GM08714 (cell line): ENCODE results near the gene ATP13A3.

Experiments
- H3K4me3 ChIP-seq: fragments of 200-500 bp; sonication (Bioruptor generic); 2 replicates; pipeline ENCODE4 v1.5.1; 2014; ENCODE audit warnings: mild to moderate bottlenecking, low read length, inconsistent platforms
- ZNF274 ChIP-seq: IDR thresholded peaks from 2 replicates; pipeline ENCODE4 v1.6.1; 2012; ENCODE audit warnings: mild to moderate bottlenecking, low read depth, low read length

Gene ATP13A3

DNA sequence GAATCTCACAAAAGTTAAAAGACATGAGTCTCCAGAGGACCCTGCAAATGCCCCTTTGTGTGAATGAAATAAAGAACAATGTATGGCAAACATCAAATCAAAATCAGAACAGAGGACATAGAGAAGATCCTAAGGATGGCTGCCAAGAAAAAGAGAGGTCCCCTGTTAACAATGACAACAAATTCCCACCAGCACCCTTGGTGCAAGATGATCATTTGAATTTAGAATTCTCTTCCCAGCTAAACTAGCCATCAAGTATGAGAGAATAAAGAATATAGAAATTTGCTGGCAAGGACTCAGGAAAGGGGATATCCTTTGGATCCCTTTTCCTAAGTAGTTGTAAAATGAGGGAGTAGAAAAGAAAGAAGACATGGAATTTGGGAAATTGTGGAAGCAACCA is 96.0 kb downstream of the ATP13A3 start:
- TF ChIP-seq ZNF274 = no peak
- H3K4me3 ChIP-seq = no peak overlapping the region

DNA sequence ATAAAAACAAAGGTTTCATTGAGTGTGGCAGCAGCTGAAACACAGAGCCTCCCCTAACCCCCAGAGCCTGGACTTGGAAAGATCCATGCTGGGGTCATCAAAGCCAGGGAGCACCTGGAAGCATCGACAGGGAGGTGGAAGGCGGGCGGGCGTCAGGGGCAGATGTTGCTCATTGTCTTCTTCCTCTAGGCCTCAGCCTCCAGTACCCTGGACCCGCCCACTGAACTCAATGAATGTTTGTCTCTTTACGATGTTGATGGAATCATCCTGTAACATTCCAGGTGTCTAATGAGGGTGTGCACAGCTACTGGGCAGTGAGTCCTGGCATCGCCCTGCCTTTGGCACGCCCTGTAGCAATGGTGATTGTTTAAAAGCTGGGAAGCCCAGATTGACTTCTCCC is 97.5 kb downstream of the ATP13A3 start:
- TF ChIP-seq ZNF274 = no peak
- H3K4me3 ChIP-seq = no peak overlapping the region

DNA sequence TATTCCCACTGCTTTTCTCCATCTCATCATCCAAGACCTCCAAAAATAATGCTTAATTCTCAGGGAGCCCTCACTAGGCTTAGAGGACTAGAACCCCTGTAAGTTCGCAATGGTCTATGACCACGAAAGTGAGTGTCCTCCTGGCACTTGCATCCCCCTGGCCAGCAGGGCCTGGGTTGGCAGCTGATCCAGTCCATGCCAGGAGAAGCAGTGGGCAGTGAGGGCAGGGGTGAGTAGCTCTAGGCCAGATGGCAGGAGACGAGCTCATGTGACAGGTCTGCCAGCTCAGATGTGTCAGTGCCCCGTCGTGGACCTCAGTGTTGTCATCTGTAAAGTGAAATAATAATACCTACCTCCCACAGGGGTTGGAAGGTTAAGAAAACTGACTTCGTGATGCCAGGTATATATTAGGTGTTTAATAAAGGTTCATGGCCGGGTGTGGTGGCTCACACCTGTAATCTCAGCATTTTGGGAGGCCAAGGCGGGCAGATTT is 98.8 kb downstream of the ATP13A3 start:
- TF ChIP-seq ZNF274 = no peak
- H3K4me3 ChIP-seq = no peak overlapping the region

DNA sequence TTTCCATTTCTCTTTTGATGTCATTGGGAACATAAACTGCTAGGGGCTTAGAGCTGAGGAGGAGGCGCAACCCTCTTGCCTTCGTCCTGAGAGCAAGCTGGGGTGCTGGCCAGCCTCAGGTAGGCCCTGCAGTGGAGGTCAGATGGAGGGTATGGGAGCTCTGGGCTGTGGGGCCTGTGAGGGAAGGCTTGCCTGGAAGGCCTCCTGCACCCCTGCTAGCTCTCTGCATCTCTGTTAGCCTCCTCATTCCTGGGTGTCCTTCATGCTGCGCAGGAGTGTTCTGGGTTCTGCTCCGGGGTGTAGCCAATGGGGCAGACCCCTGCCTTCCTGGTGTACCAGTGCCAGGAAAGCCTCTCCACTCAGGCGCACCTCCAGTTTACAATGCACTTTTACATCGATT is 99.5 kb downstream of the ATP13A3 start:
- no peak overlapping the region for H3K4me3 ChIP-seq
- no peak for TF ChIP-seq ZNF274

DNA sequence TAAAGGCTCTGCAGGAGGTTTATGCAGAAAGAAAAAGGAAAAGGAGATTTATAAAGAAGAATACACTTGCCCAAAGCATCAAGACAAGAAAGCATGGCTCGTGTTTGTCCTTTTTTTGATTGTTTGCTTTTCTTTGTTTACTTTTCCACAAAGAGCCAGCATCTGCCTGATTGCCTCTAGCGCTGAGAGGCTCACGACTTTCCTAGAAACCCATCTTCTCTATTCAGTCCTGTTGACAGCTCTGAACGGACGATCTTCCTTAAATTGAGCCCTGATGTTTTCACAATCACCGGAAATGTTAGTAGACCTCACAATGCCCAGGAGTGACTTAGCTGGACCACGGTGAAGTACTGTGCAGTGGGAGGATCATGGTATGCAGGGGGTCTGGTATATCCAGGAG is 100.2 kb downstream of the ATP13A3 start:
- H3K4me3 ChIP-seq = no peak overlapping the region
- no peak for TF ChIP-seq ZNF274

DNA sequence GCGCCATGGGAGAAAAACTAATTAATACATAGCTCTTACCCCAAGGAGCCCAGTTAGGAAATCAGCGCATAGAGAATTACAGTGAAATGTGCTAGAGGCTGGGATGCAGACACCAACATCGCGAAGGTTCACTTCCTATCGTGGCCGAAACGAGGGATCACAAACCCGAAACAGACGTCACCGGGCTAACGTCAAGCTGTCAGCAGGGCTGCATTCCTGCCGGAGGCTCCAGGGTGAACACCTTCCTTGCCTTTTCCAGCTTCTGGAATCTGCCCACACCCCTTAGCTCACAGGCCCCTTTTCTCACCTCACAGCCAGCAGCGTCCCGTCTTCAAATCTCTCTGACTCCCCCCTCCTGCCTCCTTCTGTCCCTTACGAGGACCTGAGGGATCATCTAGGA is 100.7 kb downstream of the ATP13A3 start:
- H3K4me3 ChIP-seq = no peak overlapping the region
- TF ChIP-seq ZNF274 = no peak

DNA sequence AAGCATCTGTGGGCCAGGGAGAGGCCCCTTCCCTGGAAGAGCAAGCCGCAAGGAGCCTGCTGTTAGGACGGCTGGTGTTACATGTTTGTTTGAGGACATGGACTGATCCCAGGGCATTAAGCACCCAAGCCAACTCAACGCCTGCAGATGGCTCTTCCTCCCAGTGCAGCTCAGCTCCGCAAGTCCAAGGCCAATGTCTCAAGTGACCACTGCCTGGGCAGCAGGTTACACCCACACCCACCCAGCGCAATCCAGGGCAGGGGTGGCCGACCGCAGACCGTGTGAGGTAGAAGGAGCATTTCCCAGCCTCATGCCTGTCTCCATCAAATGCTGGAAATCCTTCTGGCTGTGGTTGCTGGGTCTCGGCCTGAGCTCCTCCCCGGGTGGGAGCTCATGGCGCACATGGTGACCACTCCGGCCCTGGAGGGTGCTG is 102.2 kb downstream of the ATP13A3 start:
- H3K4me3 ChIP-seq = no peak overlapping the region
- no peak for TF ChIP-seq ZNF274

DNA sequence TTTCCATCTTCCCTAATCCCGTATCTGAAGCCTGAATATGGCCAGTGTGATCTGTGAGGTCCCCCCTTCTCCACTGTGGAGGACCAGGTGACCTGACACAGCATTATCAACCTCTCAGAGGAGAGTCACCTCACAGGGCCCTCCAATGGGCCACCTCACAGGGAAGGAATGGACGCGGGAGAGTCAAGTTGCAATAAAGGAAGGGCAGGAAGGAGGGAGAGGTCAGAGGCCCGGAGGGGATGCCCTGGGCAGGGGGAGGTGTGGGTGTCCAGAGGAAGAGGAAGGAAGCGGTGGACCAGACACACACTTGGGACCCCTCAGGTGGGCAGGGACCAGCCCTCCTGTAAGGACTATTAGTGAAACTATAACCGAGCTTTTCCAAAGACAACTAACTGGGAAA is 102.6 kb downstream of the ATP13A3 start:
- no peak for TF ChIP-seq ZNF274
- H3K4me3 ChIP-seq = no peak overlapping the region

DNA sequence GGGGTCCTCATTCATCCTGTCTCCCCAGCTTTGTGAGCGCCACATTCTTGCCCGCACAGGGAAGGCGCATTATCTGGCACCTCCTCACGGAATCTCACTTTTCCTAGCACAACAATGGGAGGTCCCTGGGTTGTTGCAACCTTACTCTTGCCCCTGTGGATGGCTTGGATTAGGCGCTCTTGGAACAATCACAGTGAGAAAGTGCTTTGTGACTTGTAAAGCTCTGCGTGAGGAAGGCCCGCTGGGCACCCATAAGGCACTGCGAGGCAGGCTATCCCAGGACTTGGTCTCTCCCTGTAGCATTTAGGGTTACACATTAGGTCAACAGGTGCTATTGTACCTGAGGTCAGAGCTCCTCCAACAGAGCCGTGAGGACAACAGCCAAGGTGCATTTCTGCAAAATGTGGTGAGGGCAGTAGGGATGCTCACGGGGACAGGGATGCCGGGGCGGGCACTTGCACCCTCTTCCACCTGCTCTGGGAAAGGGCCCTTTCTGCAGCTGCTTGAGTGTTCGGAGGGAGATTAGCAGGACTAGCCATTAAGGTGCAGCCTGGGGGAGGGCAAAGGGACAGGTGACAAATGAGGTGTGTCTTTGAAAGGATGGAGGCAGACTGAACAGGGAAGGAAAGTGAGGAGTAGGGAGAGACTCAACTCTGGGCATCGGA is 103.4 kb downstream of the ATP13A3 start:
- no peak overlapping the region for H3K4me3 ChIP-seq
- TF ChIP-seq ZNF274 = no peak

DNA sequence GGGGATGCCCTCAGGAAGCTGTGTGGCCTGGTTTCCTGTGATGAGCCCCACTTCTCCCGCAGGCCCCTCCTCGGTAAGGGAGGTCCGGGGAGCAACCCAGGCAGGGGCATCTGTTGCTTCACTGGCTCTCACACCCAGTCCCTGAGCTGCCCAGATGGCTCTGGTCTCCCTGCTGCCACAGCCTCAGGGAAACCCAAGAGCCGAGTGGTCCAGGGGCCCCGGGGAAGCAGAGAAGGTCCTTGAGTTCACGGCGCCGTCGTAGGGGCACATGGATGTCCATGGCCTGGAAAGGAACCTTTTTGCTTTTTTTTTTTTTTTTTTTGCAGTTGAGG is 103.9 kb downstream of the ATP13A3 start:
- no peak overlapping the region for H3K4me3 ChIP-seq
- no peak for TF ChIP-seq ZNF274

DNA sequence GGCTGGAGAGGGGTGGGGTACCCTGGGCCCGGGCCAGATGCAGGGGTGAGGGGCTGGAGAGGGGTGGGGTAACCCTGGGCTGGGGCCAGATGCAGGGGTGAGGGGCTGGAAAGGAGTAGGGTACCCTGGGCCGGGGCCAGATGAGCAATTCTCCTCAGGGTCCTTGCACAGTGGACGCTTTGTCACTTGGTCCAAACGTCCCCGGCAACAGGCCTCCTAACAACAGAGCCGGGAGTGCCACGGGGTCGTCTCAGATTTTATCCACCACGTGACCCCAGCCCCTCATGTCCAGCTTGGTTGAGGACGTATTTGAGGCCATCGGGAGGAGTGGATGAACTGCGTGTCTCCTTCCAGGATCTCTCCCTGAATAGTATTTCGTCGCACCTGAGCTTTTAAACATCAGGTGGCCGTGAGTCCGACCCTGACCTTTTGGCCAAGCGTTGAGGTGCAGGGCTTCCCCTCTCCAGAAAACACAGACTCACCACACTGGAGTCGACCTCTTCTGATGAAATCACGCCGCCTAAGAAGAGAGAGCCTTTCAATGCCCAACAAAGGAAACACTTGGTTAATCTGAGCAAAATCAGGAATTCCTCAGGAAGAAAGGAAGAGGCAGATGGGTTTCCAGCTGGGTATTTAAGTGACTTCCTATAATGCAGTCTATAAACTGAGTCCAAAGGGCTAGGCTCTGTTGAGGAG is 104.5 kb downstream of the ATP13A3 start:
- H3K4me3 ChIP-seq = no peak overlapping the region
- TF ChIP-seq ZNF274 = no peak

DNA sequence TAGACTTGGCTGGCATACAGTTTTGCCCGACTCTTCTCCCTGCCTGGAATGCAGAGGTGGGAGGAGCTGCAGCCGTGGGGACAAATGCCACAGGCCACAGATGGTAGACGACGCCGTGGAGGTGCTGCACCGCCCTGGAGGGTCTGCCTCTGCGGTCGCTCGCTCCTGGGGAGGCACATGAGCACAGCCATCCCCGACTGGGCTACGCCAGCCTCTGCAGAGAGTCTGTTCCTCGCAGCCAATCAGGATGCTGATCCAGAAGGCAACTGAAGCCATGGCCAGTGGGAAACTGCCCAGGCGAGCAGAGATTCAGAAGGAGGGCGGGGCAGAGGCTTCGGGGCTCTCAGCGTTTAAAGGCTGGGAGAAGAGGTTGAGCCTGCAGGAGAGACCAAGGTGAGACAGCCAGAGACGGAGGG is 105.3 kb downstream of the ATP13A3 start:
- TF ChIP-seq ZNF274 = no peak
- H3K4me3 ChIP-seq = no peak overlapping the region

DNA sequence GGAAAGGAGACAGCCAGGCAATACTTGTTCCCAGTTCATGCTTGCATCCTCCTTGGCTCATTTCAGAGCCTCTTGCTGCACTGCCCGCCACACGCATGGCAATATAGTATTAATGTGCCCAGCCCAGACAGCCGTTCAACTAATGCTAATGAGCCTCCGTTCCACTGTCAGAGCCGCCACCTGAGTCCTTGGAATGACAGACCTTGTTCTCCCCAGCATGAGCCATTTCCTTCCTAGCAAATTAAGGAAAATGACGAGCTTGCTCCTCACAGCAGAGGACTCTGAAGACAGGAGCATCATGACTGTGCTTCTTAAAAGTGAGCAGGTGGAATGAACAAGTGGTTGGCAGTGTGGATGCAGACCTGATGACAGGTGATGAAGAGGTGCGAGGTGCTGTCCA is 106.5 kb downstream of the ATP13A3 start:
- no peak for TF ChIP-seq ZNF274
- no peak overlapping the region for H3K4me3 ChIP-seq

DNA sequence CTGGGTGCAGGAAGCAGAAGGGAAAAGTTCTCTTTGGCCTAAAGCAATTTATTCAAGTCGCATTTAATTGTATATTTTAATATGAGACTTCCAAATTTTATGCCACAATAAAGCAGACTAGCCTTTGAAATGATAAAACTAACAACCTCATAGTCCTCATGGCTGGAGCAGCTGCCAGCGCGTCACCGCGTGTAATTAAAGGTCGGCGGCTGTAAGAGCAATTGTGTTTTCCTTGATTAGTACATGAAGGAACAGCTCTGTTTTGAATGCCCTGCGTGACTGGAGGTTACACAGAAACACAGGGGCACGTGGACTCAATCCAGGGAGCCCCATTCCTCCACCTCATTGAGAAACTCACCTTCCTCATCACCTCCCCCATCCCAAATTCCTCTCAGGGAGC is 107.2 kb downstream of the ATP13A3 start:
- H3K4me3 ChIP-seq = no peak overlapping the region
- TF ChIP-seq ZNF274 = no peak

DNA sequence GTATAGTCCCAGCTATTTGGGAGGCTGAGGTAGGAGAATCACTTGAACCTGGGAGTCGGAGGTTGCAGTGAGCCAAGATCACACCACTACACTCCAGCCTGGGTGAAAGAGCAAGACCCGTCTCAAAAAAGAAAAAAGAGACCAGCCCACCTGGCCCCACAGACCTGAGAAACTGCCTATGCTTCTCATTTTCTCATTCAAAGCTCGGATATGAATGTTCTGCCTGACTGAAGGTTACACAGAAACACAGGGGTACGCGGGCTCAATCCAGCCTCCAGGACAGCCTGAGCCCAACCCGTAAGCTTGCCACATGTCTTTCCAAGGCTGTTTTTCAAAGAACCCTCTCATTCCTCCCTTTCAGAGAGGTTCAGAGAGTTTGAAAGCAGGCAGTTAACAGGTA is 107.6 kb downstream of the ATP13A3 start:
- H3K4me3 ChIP-seq = no peak overlapping the region
- TF ChIP-seq ZNF274 = no peak
